ENCODE data around the gene IFITM1. TPM values are rescaled to one million over a fixed set of nuclear protein-coding genes. Genes with fewer than 3 reads are reported as not detected.

IFITM1 gene
- total and polyA plus RNA-seq, 9 of the 15 experiments (the other 6 are each of a cell fraction or from before 2014, with no cell fraction given): 691 to 5,579 (median 974) TPM

GRCh38 chr11:352456-353031 is 38.7 kb downstream of the IFITM1 start (continued):
- peak; percentile 96 for TF ChIP-seq ZNF165 (CRISPR knock-in tag; IDR thresholded peaks at IDR 0.05; ENCODE audit: borderline replicate concordance)
- TF ChIP-seq, protein P1, sequence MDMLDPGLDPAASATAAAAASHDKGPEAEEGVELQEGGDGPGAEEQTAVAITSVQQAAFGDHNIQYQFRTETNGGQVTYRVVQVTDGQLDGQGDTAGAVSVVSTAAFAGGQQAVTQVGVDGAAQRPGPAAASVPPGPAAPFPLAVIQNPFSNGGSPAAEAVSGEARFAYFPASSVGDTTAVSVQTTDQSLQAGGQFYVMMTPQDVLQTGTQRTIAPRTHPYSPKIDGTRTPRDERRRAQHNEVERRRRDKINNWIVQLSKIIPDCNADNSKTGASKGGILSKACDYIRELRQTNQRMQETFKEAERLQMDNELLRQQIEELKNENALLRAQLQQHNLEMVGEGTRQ (CRISPR knock-in tag; IDR thresholded peaks at IDR 0.05): no peak
- peak; percentile 97 for TF ChIP-seq E2F3 (CRISPR knock-in tag; IDR thresholded peaks at IDR 0.05)
- no peak for TF ChIP-seq ZFP36 (IDR thresholded peaks at IDR 0.05; ENCODE audit: low read depth, low read length, partially characterized antibody)
- peak; percentile 85 for TF ChIP-seq ZFP1 (CRISPR knock-in tag; IDR thresholded peaks at IDR 0.05)
- TF ChIP-seq SMAD2 (IDR thresholded peaks at IDR 0.05; ENCODE audit: low read depth, low read length): no peak
- peak; percentile 67 for TF ChIP-seq NFE2L1 (tag; IDR thresholded peaks at IDR 0.05; ENCODE audit: borderline replicate concordance, low read depth)
- TF ChIP-seq, protein P2, sequence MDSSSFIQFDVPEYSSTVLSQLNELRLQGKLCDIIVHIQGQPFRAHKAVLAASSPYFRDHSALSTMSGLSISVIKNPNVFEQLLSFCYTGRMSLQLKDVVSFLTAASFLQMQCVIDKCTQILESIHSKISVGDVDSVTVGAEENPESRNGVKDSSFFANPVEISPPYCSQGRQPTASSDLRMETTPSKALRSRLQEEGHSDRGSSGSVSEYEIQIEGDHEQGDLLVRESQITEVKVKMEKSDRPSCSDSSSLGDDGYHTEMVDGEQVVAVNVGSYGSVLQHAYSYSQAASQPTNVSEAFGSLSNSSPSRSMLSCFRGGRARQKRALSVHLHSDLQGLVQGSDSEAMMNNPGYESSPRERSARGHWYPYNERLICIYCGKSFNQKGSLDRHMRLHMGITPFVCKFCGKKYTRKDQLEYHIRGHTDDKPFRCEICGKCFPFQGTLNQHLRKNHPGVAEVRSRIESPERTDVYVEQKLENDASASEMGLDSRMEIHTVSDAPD (CRISPR knock-in tag; IDR thresholded peaks at IDR 0.05): peak; percentile 77
- 0 out of 2 replicates have a peak, but pooled peaks have one; percentile 20 for TF ChIP-seq HOXB6 (CRISPR knock-in tag; IDR thresholded peaks at IDR 0.05; ENCODE audit: borderline replicate concordance)
- no peak for TF ChIP-seq CCAR2 (IDR thresholded peaks at IDR 0.05; ENCODE audit: low read depth, low read length)
- TF ChIP-seq REST (IDR thresholded peaks at IDR 0.05; ENCODE audit: borderline replicate concordance): no peak
- peak; percentile 86 for TF ChIP-seq REST (CRISPR knock-in tag; IDR thresholded peaks at IDR 0.05; ENCODE audit: low read depth)
- no peak for TF ChIP-seq MCM2 (IDR thresholded peaks at IDR 0.05; ENCODE audit: low read depth)
- no peak for TF ChIP-seq CTBP1 (IDR thresholded peaks at IDR 0.05; ENCODE audit: borderline replicate concordance)
- no peak for TF ChIP-seq SIX5 (IDR thresholded peaks at IDR 0.05; ENCODE audit: borderline replicate concordance in 1 of 2, insufficient read depth in 1 of 2, low read depth in 1 of 2, low read length in 2 of 2)
- peak; percentile 86 for TF ChIP-seq PPARD (CRISPR knock-in tag; IDR thresholded peaks at IDR 0.05)
- TF ChIP-seq DMBX1 (CRISPR knock-in tag; IDR thresholded peaks at IDR 0.05; ENCODE audit: borderline replicate concordance): peak; percentile 99
- peak; percentile 93 for TF ChIP-seq ZNF644 (tag; IDR thresholded peaks at IDR 0.05; ENCODE audit: low read depth)

Data from K562 (cell line).